HepG2 (cell line): ENCODE results near the gene RPS25. TPM values are rescaled to one million over a fixed set of nuclear protein-coding genes. Genes with fewer than 3 reads are reported as not detected.

Experiments
- ARNT2 ChIP-seq: sonication (generic); formaldehyde crosslinking; IDR thresholded peaks from 2 replicates; pipeline ENCODE4 v1.8.0; 2022; ENCODE audit warnings: mild to moderate bottlenecking, low read depth, missing genetic modification reagents, moderate library complexity
- CENPT ChIP-seq: sonication (generic); formaldehyde crosslinking; IDR thresholded peaks from 2 replicates; pipeline ENCODE4 v1.8.0; 2022; ENCODE audit warnings: low read depth, mild to moderate bottlenecking, moderate library complexity, missing genetic modification reagents
- HNRNPL ChIP-seq: fragments of 200-400 bp; formaldehyde crosslinking; IDR thresholded peaks from 2 replicates; pipeline ENCODE4 v1.6.1; 2017; ENCODE audit warnings: mild to moderate bottlenecking, low read depth, low read length
- IKZF1 ChIP-seq: fragments of 450-650 bp; IDR thresholded peaks from 2 replicates; pipeline ENCODE4 v1.7.1; 2016
- KDM3A ChIP-seq: IDR thresholded peaks from 2 replicates; pipeline ENCODE4 v1.6.1; 2018; ENCODE audit warnings: low read depth, missing compliant biosample characterization
- KLF16 ChIP-seq, 2 experiments: sonication (generic) in 1 of 2; formaldehyde crosslinking in 1 of 2; IDR thresholded peaks; 2 replicates each; pipeline versions ENCODE4 v1.6.1 to v1.8.0; 2016 to 2023; ENCODE audit warnings: missing genetic modification reagents in 2 of 2, missing compliant biosample characterization in 1 of 2
- NFYC ChIP-seq: IDR thresholded peaks from 2 replicates; pipeline ENCODE4 v1.6.1; 2016; ENCODE audit warnings: missing genetic modification reagents, missing compliant biosample characterization
- RAD21 ChIP-seq: fragments of 450-650 bp; formaldehyde crosslinking; IDR thresholded peaks from 2 replicates; pipeline ENCODE4 v1.5.0; 2020; ENCODE audit warnings: mild to moderate bottlenecking
- SMAD1 ChIP-seq: sonication (generic); formaldehyde crosslinking; IDR thresholded peaks from 2 replicates; pipeline ENCODE4 v1.4.0; 2020; ENCODE audit warnings: missing genetic modification reagents, low read depth, mild to moderate bottlenecking, borderline replicate concordance
- YEATS2 ChIP-seq: sonication (generic); formaldehyde crosslinking; IDR thresholded peaks from 2 replicates; pipeline ENCODE4 v1.4.0; 2020; ENCODE audit warnings: missing genetic modification reagents, borderline replicate concordance
- ZNF354B ChIP-seq: sonication (generic); formaldehyde crosslinking; IDR thresholded peaks from 2 replicates; pipeline ENCODE4 v1.8.0; 2022; ENCODE audit warnings: mild to moderate bottlenecking, missing genetic modification reagents
- ZNF543 ChIP-seq: sonication (generic); formaldehyde crosslinking; IDR thresholded peaks from 2 replicates; pipeline ENCODE4 v1.4.0; 2020; ENCODE audit warnings: mild to moderate bottlenecking, missing genetic modification reagents
- ZNF552 ChIP-seq: sonication (generic); formaldehyde crosslinking; IDR thresholded peaks from 2 replicates; pipeline ENCODE4 v1.9.0; 2022; ENCODE audit warnings: missing genetic modification reagents, mild to moderate bottlenecking, borderline replicate concordance
- ZNF607 ChIP-seq: sonication (generic); formaldehyde crosslinking; IDR thresholded peaks from 2 replicates; pipeline ENCODE4 v1.5.1; 2020; ENCODE audit warnings: missing genetic modification reagents, mild to moderate bottlenecking, borderline replicate concordance
- ZNF652 ChIP-seq: IDR thresholded peaks from 2 replicates; pipeline ENCODE4 v1.6.1; 2016; ENCODE audit warnings: low read depth, borderline replicate concordance
- ZNF709 ChIP-seq: sonication (generic); formaldehyde crosslinking; IDR thresholded peaks from 2 replicates; pipeline ENCODE4 v1.5.0; 2020; ENCODE audit warnings: mild to moderate bottlenecking, missing genetic modification reagents
- ZSCAN30 ChIP-seq: sonication (generic); formaldehyde crosslinking; IDR thresholded peaks from 2 replicates; pipeline ENCODE4 v1.5.0; 2020; ENCODE audit warnings: mild to moderate bottlenecking, missing genetic modification reagents
- polyA plus RNA-seq, 8 experiments: library from polyadenylated mRNA; depleted of rRNA in 3 of 8; stranded (reverse) in 7 of 8; unstranded in 1 of 8; fragments of >200 nt; fragmentation: Illumina TruSeq in 4 of 8; extraction: Trizol in 4 of 8; gene quantifications; 2 replicates each; pipeline versions ENCODE4 v1.2.1 to v1.2.3, GENCODE V29; 2011 to 2016; ENCODE audit warnings: low read depth in 4 of 8, missing spikeins in 1 of 8, mixed read lengths in 1 of 8; ENCODE audit not compliant: insufficient read depth in 1 of 8
- total RNA-seq, 5 experiments: library from RNA; depleted of rRNA; stranded (reverse); fragments of >200 nt; fragmentation: Illumina TruSeq; extraction: Trizol; gene quantifications; 2 replicates each; pipeline ENCODE4 v1.2.3, GENCODE V29; 2016; ENCODE audit warnings: low read depth in 1 of 5
- TF ChIP-seq, protein P1 (sequence below): sonication (generic); formaldehyde crosslinking; IDR thresholded peaks from 2 replicates; pipeline ENCODE4 v1.4.0; 2020; ENCODE audit warnings: missing genetic modification reagents
- TF ChIP-seq, protein P2 (sequence below): sonication (generic); formaldehyde crosslinking; IDR thresholded peaks from 2 replicates; pipeline ENCODE4 v1.4.0; 2020; ENCODE audit warnings: missing genetic modification reagents, borderline replicate concordance
- TF ChIP-seq, protein P3 (sequence below): sonication (generic); formaldehyde crosslinking; IDR thresholded peaks from 2 replicates; pipeline ENCODE4 v1.4.0; 2020; ENCODE audit warnings: low read depth, missing genetic modification reagents
- TF ChIP-seq, protein P4 (sequence below): sonication (generic); formaldehyde crosslinking; IDR thresholded peaks from 2 replicates; pipeline ENCODE4 v1.8.0; 2022; ENCODE audit warnings: mild to moderate bottlenecking, missing genetic modification reagents, moderate library complexity

RPS25 gene
- total and polyA plus RNA-seq, 2 of the 13 experiments (the other 11 are each of a cell fraction or from before 2014, with no cell fraction given): 839 to 1,415 TPM

DNA sequence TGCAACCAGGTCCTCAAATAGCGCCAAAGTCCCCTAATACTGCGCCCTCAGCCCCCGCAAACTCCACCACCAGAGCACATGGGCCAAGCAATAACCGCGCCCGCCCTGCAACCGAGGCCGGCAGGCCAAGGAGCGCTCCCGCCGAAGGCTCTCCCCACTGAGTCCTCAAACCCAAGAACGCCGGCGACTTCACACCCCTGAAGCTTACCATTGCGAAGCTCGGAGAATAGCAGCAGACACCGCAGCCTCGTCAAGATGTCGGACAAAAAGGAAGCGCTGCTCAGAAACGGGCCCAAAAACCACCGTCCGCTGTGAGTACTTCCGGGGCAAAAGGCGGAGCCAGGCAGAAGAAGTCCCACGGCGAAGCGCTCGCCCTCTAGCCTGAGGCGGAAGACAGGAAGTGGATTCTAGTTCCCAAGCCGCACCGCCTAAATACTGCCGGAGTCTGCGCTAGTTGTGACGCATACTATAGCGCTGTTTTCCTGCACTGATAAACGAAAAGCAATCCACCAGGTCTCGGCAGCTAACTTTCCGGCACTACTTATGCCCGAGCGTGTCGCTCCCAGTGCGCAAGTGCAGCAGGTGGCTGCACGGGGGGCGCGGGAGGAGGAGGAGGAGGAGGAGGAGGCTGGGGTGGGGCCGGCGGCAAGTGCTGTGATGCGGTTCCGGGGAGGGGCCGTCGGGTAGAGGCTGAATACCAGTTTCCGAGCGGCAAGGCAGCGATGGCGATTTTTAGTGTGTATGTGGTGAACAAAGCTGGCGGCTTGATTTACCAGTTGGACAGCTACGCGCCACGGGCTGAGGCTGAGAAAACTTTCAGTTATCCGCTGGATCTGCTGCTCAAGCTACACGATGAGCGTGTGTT lies at the start of gene RPS25, which contains the start of gene TRAPPC4 (continued):
- peak; percentile 87 for TF ChIP-seq ARNT2 (CRISPR knock-in tag)
- TF ChIP-seq CENPT (CRISPR knock-in tag): no peak
- TF ChIP-seq ZNF354B (CRISPR knock-in tag): no peak
- peak; percentile 97 for TF ChIP-seq YEATS2 (CRISPR knock-in tag)
- TF ChIP-seq, protein P1, sequence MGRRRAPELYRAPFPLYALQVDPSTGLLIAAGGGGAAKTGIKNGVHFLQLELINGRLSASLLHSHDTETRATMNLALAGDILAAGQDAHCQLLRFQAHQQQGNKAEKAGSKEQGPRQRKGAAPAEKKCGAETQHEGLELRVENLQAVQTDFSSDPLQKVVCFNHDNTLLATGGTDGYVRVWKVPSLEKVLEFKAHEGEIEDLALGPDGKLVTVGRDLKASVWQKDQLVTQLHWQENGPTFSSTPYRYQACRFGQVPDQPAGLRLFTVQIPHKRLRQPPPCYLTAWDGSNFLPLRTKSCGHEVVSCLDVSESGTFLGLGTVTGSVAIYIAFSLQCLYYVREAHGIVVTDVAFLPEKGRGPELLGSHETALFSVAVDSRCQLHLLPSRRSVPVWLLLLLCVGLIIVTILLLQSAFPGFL: no peak
- no peak for TF ChIP-seq ZNF607 (CRISPR knock-in tag)
- TF ChIP-seq ZNF652 (CRISPR knock-in tag): no peak
- TF ChIP-seq KLF16 (CRISPR knock-in tag; IDR thresholded peaks at IDR 0.05): peak in 1 of 2 experiments; percentile 62; a peak in 2 of 4 replicates
- TF ChIP-seq, protein P2, sequence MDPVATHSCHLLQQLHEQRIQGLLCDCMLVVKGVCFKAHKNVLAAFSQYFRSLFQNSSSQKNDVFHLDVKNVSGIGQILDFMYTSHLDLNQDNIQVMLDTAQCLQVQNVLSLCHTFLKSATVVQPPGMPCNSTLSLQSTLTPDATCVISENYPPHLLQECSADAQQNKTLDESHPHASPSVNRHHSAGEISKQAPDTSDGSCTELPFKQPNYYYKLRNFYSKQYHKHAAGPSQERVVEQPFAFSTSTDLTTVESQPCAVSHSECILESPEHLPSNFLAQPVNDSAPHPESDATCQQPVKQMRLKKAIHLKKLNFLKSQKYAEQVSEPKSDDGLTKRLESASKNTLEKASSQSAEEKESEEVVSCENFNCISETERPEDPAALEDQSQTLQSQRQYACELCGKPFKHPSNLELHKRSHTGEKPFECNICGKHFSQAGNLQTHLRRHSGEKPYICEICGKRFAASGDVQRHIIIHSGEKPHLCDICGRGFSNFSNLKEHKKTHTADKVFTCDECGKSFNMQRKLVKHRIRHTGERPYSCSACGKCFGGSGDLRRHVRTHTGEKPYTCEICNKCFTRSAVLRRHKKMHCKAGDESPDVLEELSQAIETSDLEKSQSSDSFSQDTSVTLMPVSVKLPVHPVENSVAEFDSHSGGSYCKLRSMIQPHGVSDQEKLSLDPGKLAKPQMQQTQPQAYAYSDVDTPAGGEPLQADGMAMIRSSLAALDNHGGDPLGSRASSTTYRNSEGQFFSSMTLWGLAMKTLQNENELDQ (CRISPR knock-in tag): no peak
- TF ChIP-seq KDM3A (CRISPR knock-in tag): 0 out of 2 replicates have a peak, but pooled peaks have one; percentile 44
- TF ChIP-seq NFYC: peak; percentile 61
- no peak for TF ChIP-seq ZSCAN30 (CRISPR knock-in tag)
- no peak for TF ChIP-seq IKZF1
- TF ChIP-seq ZNF543 (CRISPR knock-in tag): no peak; the same call in 1 of the 2 replicates
- no peak for TF ChIP-seq ZNF552 (CRISPR knock-in tag)
- TF ChIP-seq, protein P3, sequence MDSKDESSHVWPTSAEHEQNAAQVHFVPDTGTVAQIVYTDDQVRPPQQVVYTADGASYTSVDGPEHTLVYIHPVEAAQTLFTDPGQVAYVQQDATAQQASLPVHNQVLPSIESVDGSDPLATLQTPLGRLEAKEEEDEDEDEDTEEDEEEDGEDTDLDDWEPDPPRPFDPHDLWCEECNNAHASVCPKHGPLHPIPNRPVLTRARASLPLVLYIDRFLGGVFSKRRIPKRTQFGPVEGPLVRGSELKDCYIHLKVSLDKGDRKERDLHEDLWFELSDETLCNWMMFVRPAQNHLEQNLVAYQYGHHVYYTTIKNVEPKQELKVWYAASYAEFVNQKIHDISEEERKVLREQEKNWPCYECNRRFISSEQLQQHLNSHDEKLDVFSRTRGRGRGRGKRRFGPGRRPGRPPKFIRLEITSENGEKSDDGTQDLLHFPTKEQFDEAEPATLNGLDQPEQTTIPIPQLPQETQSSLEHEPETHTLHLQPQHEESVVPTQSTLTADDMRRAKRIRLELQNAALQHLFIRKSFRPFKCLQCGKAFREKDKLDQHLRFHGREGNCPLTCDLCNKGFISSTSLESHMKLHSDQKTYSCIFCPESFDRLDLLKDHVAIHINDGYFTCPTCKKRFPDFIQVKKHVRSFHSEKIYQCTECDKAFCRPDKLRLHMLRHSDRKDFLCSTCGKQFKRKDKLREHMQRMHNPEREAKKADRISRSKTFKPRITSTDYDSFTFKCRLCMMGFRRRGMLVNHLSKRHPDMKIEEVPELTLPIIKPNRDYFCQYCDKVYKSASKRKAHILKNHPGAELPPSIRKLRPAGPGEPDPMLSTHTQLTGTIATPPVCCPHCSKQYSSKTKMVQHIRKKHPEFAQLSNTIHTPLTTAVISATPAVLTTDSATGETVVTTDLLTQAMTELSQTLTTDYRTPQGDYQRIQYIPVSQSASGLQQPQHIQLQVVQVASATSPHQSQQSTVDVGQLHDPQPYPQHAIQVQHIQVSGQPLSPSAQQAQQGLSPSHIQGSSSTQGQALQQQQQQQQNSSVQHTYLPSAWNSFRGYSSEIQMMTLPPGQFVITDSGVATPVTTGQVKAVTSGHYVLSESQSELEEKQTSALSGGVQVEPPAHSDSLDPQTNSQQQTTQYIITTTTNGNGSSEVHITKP (CRISPR knock-in tag): no peak
- TF ChIP-seq, protein P4, sequence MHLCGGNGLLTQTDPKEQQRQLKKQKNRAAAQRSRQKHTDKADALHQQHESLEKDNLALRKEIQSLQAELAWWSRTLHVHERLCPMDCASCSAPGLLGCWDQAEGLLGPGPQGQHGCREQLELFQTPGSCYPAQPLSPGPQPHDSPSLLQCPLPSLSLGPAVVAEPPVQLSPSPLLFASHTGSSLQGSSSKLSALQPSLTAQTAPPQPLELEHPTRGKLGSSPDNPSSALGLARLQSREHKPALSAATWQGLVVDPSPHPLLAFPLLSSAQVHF (CRISPR knock-in tag): peak; percentile 69; the same call in 1 of the 2 replicates
- 0 out of 2 replicates have a peak, but pooled peaks have one; percentile 4 for TF ChIP-seq RAD21 (CRISPR knock-in tag)
- peak; percentile 78; the same call in 1 of the 2 replicates for TF ChIP-seq SMAD1 (CRISPR knock-in tag)
- TF ChIP-seq HNRNPL: peak; percentile 74; the same call in 1 of the 2 replicates
- TF ChIP-seq ZNF709 (CRISPR knock-in tag): no peak; the same call in 1 of the 2 replicates
